IPS-NIHi11 (cell line): ENCODE data around the gene AQP12B.
"Not testable (repeated sequence)": the region's sequence is repeated elsewhere in the genome, so short reads cannot be mapped to it uniquely, and the experiment has no call there.

Experiments used
- DNase-seq: peaks from one replicate; pipeline ENCODE4 v3.0.0; 2012; ENCODE audit warnings: mixed read lengths, low spot score

AQP12B gene, protein sequence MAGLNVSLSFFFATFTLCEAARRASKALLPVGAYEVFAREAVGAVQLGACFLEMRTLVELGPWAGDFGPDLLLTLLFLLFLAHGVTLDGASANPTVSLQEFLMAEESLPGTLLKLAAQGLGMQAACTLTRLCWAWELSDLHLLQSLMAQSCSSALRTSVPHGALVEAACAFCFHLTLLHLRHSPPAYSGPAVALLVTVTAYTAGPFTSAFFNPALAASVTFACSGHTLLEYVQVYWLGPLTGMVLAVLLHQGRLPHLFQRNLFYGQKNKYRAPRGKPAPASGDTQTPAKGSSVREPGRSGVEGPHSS

DNA sequence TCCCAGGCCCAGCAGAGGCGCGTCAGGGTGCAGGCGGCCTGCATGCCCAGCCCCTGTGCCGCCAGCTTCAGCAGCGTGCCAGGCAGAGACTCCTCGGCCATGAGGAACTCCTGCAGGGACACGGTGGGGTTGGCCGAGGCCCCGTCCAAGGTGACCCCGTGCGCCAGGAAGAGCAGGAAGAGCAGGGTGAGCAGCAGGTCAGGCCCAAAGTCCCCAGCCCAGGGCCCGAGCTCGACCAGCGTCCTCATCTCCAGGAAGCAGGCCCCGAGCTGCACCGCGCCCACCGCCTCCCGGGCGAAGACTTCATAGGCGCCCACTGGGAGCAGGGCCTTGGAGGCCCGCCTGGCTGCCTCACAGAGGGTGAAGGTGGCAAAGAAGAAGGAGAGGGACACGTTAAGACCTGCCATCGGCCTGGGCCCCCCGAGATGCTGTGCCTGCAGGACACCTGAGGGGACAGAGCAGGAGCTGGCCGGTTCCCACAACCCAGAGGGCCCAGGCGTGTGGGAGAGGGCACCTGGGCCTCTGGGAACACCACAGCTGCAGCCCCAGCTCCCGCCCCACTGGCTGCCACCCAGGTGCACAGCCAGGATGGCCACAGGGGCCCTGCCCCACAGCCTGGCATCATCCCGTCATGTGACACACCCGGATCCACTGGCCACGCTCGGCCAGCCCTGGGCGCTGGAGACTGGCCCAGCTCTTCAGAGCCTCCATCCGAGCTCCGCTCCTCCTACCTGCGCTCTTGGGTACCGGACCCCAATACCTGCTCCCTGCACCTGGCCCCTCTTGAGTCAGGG, at the start of gene AQP12B:
AQP12B (minus strand) TSS at position 455 of the 794 bp plus-strand sequence; CDS start at position 407, 48 bp downstream.
- not testable (repeated sequence) for DNase-seq

DNA sequence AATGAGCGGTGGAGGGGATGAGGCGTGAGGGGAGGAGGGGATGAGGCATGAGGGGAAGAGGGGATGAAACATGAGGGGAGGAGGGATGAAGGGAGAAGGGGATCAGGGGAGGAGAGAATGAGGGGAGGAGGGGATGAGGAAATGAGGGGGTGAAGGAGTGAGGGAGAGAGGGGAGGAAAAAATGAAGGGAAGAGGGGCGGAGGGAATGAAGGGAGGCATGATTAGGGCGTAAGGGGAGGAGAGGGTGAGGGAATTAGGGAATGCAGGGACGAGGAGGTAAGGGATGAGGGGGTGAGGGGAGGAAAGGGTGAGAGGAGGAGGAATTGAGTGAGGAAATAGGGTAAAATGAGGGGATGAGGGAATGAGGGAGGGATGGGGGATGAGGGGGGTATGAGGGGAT, 49.5 kb upstream of the AQP12B start:
- no peak for DNase-seq

DNA sequence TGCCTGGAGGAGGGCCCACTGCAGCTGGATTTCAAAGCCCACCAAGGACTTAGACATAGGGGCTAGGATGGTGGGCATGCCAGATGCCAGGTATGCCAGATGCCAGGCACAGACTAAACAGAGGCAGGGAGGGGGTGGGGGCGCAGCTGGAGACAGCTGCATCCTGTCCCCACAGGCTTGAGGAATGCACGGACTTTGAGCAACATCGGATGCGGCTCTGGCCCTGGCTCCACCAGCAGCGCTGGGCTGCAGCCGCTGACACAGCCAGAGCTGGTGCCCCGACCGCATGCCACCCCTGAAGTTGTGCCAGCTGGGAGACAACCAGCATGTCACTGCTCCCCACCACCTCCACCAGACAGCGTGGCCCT, 48.5 kb upstream of the AQP12B start:
- DNase-seq, result no peak

DNA sequence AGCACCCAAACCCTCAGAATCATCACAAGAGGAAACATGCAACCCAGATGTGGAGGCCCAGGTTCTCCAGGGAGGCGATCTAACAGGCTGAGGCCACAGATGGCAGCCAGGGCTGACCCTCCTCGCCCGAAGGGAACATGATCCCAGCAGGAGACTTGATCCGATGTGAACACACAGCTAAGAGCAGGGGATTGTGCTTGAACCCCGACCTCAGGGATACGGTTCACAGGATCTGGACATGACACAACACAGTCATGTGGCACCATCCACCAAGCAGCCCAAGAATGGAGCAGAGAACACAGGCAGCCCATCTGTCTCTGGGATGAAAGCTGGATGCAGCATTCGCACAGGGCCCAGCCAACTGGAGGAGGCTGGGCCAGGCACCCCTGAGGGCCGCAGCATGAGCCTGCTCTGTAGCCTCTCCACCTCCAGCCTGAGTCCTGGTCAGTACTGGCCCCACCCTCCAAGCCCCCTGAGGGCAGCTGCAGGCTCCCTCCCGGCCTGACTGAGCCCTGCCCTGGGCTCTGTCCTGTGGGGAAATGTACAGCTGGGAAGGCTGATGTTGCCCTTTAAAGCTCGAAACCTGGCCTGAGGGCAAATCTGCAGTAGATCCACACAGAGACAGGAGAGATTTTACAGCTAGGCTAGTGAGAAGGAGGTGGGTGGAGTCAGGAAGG, 48.0 kb upstream of the AQP12B start:
- DNase-seq, result no peak

DNA sequence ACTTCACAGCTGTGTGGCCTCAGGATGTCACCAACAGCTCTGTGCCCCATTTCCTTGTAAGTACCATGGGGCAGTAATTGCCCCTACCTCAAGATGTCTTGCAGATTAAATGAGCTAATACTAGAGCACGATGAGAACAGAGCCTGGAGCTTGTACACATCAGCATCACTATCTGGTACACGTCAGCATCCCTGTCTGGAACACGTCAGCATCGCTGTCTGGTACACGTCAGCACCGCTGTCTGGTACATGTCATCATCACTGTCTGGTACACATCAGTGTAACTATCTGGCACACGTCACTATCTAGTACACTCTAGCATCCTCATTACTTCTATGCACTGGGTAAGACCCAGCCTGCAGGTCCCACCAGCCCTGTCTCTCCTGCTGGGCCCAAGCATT, 46.1 kb upstream of the AQP12B start:
- no peak for DNase-seq

DNA sequence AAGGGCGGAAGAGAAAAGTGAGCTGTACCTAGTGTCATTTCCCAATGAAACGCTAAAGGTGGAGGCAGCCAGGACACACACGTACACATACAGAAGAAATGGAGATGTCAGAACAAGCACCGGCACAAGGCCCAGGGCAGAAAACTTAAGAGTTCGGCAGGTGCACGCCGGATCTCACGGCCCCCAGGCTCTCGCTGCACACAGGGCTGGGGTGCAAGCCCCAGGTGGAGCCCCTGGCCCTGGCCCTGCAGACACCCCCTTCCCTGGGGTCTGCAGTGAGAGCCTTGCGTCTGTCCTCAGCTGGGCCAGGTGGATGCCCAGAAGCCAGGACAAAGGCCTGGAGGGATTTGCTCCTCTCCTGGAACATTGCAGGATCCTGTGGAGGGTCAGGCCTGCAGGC, 45.7 kb upstream of the AQP12B start:
- no peak for DNase-seq

DNA sequence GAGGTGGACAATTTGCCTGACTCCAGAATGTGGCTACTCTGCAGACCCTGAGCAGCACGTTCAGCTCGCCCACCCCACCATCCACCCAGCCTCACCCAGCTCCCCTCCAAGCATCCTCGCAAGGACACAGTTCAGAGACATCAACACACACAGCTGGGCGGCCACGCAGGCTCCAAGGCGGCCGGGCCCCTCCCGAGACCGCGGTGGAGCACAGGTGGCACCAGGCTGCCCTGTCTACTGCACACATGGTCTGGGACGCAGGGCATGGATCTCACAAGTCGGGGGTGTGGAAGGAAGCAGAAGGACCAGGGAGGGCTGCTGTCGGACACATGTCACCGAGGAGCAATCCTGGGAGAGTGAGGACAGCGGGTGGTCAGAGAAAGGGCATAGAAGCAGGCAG, 45.2 kb upstream of the AQP12B start:
- DNase-seq, result no peak

DNA sequence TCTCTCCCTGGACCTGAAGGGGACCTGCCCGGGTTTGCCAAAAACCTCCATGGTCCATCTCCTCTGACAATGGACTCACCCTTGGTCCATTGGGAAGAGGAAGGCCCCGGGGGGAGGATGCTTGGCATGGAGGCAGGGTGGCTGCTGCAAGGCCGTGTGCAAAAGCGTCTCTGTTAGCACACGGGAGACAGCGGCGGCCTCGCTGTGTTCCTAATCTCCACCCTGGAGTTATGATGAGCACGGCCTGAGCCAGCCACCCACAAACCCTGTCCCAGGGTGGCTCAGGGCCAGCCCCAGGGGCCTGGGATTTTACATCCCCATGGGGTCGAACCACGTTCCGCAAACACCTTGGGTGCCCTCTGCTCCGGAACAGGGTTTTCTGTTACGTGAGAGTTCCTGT, 44.8 kb upstream of the AQP12B start:
- DNase-seq, result no peak

DNA sequence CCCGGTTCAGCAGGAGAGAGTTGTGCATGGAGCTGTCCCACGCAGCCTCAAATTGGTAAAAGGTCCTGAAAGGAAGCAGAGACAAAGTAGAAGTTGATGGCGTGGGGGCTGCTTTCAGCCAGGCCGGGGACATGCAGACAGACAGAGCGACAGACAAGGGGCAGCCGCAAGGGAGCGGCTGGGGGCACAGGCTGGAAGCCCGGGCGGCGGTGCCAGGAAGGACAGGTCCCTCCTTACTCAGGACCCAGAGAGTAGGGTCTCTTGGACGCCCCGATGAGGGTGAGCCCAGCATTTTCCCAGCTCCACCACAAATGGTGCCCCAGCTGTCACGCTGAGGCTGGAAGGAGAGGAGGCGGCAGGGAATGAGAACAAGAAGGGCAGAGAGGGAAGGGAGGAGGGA, 44.2 kb upstream of the AQP12B start:
- DNase-seq, result no peak

DNA sequence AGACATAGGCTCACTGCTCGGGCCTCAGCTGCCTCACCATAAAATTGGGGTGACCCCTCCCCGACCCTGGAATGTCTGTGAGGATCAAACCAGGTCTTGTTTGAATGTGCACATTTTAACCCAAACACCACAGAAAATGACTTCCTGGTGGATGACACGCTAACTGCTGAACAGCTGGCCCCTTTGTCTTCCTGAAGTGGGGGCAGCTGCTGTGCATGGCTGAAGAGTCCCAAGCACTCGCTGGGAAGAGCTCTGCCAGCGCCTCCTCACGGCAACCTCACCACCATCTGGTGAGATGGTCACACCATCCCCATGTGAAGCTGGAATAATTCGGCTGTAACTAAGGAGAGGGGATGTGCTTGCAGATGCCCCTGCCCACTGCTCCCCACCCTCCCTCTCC, 43.0 kb upstream of the AQP12B start:
- DNase-seq, result no peak

DNA sequence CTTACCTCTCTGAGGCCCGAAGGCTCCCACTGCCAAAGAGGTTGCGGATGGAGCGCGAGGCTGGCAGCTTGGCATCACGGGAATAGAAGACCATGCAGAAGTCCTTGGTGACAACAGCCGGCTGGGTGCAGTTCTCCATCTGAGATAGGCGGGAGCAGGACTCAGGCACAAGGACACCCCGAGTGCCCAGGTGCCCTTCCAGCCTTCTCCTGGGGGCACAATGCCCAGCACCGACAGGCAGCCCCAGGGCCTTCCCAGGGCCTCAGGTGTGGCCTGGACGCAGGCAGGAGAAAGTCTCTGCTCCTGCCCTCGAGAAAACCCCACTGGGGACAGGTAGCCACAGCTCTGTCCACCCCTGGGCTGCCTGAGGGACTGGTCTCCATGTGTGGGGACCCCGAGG, 42.6 kb upstream of the AQP12B start:
- DNase-seq, result no peak

DNA sequence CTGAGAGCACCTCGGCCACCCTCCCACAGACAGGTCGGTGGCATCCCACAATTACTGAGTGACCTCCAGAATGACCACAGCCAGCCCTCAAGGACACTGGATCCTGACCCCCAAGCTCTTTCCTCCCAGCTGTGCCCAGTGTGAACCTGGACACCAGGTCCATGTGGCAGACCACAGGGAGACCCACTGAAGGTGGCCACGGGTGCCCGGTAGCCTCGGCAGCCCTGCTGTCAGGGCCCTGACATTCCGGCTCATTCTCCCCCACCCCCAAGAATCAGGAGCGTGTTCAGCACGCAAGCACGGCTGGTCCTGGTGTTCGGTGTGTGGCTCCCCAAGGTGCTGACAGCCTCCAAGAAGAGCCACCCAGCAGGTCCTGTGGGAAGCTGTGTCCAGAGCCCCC, 41.7 kb upstream of the AQP12B start:
- no peak for DNase-seq

DNA sequence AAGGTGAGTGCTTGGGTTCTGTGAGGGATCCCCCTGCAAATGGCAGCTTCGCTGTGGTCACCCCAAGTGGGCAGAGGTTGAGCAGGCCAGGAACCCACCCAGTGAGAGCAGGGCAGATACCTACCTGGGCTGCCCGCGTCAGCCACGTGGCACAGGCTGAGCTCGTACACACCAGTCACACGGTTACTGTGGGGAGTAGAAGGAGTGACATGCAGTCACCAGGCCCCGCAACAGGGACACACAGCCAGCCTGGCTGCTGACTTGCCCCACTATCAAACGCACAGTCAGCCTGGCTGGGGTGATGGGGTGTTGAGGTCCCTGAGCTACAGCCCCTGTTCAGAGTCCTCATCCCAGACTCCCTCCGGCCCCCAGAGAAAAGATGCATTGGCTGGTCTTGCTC, 41.2 kb upstream of the AQP12B start:
- DNase-seq, result no peak

DNA sequence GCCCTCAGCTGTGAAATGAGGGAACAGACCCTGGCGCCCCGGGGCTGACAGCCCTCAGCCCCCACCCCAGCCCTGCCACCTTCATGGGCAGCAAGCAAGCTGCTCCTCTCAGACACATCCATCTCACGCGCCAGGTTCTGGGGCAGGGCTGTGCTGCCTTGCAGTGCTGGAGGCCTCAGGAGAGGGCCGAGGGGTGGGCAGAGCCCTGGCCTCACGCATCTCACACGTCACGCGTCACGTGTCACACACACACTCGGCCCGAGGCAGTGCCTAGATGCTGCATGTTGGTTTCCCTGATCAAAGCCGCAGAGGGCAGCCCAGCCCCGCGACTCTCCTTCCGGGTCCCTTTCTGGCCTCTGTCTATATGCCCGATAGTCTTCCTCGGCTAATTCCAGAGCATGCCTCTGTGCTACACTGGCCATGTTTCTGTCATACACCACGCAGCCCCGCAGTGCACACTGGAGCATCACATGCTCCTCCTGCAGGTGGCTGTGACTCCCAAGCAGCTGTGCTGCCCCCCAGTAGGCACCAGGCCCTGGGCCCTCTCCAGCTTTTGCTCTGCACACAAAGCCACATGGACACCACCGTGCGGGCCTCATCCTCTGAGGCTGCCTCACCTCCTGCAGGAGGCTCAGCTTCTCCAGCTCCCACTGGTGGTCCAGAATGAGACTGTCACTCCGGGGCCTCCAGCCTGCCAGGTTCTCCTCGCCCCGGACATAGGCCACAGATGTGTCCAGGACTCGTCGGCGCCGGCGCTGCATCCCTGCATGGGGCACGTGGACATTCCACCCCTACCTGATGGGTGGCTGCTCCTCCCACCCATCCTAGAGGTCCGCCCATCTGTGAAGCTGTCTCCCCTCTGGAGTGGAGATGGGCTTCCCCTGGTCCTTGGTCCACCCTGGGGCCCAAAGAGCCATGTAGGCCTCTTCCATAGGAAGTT, 40.4 kb upstream of the AQP12B start:
- DNase-seq, result no peak

DNA sequence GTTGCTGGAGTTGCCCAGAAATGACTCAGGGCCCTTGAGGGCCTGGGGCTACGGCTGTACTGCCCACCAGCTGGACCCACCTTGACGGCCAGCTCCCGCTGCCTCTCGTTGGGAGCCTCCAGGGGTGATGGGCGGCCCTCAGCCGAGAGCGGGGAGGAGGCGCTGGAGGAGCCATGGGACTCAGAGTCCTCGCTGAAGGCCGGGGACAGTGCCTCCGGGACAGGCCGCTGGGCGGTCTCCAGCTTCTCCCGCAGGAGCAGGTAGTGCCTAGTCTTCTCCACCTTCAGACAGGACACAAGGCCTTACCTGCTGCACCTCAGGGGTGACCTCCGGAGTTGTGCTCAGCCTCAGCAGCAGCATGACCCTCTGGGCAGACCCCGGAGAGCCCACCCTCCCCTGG, 39.7 kb upstream of the AQP12B start:
- no peak for DNase-seq

DNA sequence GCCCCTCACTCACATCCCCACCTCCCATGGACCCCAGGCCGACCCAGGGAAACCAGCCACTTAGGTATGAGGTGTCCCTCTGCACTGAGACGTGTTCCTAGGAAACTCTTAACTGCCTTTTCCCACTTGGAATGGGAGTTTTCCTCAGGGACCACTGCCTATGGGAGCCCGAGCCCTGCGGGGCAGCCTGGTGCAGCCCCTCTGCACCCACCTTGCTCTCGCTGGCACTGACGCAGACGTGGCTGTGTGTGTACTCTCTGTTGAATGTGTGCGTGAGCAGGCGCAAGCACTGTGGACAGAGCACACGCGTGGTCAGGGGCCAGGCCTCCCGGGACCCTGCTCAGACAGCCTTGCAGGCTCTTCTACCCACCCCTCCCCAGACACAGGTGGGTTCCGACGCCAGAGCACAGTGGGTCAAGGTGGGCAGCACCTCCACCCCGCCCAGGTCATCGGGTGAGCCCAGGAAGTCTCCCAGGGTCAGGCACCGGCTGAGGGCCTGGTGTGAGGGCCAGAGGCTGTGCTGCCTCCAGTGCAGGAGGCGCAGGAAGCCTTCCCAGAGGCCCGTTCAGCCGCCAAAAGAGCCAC, 39.0 kb upstream of the AQP12B start:
- no peak for DNase-seq

DNA sequence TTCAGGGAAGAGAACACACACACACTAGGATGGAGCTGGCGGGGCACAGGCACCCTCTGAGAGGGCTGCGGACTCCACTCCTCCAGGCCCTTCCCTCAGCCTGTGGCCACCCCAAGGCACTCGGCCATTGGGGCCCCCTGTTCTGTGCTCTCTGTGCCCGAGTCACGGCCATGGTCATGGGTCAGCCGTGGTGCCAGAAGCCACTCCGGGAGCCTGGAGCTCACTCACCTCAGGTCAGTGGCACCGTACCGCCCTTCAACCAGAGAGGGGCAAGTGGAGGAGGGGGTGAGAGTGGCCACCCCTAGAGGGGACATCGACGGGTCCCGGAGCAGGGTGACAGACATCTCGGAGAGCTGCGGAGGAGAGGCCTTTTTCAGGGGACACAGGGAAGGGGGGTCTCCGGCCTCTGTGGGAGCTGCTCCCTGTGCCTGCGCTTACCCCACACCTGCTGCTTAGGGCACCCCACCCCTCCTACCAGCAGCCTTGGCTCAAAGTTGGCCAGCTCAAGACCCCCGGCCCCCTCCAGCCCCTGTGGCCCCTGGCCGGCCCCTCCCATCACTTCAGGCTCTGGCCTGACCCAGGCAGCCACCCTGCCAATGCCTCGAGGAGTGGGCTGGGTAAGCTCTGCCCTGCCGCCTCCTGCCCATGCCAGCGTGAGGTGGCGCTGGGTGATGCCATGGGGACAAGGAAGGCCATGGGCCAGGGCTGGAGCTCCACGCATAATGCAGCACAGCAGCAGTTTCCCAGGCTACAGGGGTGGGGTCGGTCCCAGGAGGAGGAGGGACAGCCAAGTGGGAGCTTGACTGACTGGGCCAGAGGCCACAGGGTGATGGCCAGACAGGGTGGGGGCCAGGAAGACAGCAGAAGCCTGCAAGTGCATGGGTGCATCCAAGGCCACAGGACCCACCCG, 38.3 kb upstream of the AQP12B start:
- no peak for DNase-seq

DNA sequence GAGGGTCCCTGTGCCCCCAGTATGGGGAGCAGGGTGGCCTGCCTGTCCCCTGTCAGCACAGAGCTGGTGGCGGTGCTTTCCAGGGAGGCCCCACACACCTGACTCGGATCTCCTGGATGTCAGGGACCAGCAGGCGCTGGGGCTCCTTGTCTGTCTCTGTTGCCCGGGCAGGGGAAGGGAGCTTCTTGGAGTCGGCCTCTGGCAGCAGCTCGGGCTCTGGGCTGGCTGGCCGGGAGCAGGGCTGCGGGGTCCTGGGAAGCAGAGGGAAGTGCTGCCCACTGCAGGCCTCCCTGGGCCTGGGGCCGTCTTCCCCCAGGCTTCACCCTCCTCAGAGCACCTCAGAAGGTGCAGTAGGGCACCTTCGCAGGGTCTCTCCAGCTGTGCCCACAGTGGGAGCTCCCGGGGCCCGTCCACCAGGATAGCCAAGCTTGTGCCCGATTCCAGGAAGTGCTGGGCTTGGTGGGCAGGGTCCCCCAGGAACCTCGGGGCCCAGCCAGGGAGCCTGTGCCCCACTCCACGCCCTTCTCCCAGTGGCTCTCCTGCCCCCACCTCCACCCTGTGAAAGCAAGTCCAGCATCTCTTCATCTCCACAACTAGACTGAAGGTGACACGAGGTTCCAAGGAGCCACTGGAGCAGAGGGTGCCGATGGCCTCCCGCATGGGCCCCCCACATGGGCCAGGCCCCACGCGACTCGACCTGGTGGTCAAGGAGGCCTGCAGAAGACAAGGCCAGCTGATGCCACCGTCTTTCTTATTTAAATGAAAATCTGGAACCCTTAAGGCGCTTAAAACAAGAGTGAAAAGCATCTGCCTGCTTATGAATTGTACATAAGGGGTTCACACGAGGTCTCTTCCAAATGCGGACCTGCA, 37.2 kb upstream of the AQP12B start:
- DNase-seq, result no peak

DNA sequence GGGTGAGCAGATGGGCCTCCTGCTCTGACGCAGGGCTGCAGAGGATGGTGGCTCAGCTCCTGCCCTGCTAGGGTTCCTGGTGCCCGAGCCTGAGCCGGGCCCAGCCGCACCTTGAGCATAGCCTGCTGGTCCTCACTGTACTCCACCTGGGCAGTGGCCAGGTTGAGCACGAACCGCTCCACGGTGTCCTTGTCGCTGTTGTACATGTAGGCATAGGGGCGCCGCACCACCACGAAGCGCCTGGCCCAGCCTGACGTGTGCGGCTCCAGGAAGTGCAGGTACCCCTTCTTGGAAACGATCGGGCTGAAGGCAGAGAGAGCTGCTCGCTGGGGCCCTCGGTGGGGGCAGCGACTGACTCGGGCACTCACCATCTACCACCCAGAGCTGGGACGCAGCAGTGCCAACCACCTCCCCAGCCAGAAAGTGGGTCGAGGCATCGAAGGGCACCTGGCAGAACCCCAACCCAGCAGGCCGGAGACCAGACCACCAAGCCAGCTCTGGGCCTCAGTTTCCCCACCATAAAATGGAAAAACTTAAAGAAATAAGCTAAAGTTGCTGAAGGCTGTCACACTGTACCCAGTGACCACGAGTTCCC, 36.3 kb upstream of the AQP12B start:
- no peak for DNase-seq
